HUES64 (cell line): ENCODE results near the gene CSKMT.

Experiments
- H3K27ac ChIP-seq: 2 replicates; pipeline ENCODE4 v1.7.0; 2013; ENCODE audit warnings: low read depth, low read length, inconsistent platforms
- H3K27me3 ChIP-seq: 2 replicates; pipeline ENCODE4 v1.6.1; 2013; ENCODE audit warnings: mild to moderate bottlenecking, low read length; ENCODE audit not compliant: insufficient read depth
- H3K36me3 ChIP-seq: 2 replicates; pipeline ENCODE4 v1.6.1; 2013; ENCODE audit warnings: mild to moderate bottlenecking, low read length; ENCODE audit not compliant: insufficient read depth
- H3K4me1 ChIP-seq: 2 replicates; pipeline ENCODE4 v1.6.1; 2013; ENCODE audit warnings: mild to moderate bottlenecking, low read length, moderate library complexity; ENCODE audit not compliant: insufficient read depth
- H3K4me3 ChIP-seq: 2 replicates; pipeline ENCODE4 v1.5.1; 2013; ENCODE audit warnings: mild to moderate bottlenecking, low read length, moderate library complexity
- H3K9ac ChIP-seq: 2 replicates; pipeline ENCODE4 v1.6.1; 2013; ENCODE audit warnings: mild to moderate bottlenecking, low read depth, low read length
- H3K9me3 ChIP-seq: 2 replicates; pipeline ENCODE4 v1.6.1; 2013; ENCODE audit warnings: low read depth, low read length; ENCODE audit not compliant: insufficient read depth
- WGBS: fragments of 150-250, 120-280 bp; methylation state at CpG from one replicate; pipeline ENCODE4 v1.1.7; 2013; ENCODE audit warnings: missing lambda C conversion rate; 5-methylcytosine and 5-hydroxymethylcytosine counted together

The CSKMT gene

GRCh38 chr11:62710001-62710345 lies 44.9 kb downstream of the CSKMT start:
- Histone ChIP-seq H3K4me3 (peak overlapping the region; percentile 82), H3K9ac (peak overlapping the region; percentile 95), H3K9me3 (no peaks in the 10 kb centered on the region), H3K36me3 (peaks cover 50% of the 10 kb centered on the region), H3K4me1 (peaks cover 21% of the 10 kb centered on the region), H3K27me3 (no peaks in the 10 kb centered on the region), H3K27ac (peak overlapping the region; percentile 99)
- 76% methylated on average over 7 of the region's 7 CpGs for WGBS

- H3K9me3 ChIP-seq: no peaks in the 10 kb centered on the region
Observed at GRCh38 chr11:62712276-62712812, 47.2 kb downstream of the CSKMT start.

GRCh38 chr11:62712861-62713260 lies 47.7 kb downstream of the CSKMT start:
- H3K9ac ChIP-seq: no peak overlapping the region
- H3K36me3 ChIP-seq: peaks cover 76% of the 10 kb centered on the region
- no peak overlapping the region for H3K4me3 ChIP-seq
- H3K27ac ChIP-seq: no peak overlapping the region
- peaks cover 13% of the 10 kb centered on the region for H3K4me1 ChIP-seq
- no peaks in the 10 kb centered on the region for H3K9me3 ChIP-seq
- H3K27me3 ChIP-seq: no peaks in the 10 kb centered on the region
- WGBS: 96% methylated on average over 3 of the region's 3 CpGs

More at GRCh38 chr11:62712276-62712812, 47.2 kb downstream of the CSKMT start:
- WGBS: 95% methylated on average over 6 of the region's 6 CpGs
- Histone ChIP-seq H3K9ac (no peak overlapping the region), H3K36me3 (peaks cover 71% of the 10 kb centered on the region), H3K27ac (no peak overlapping the region), H3K4me3 (no peak overlapping the region), H3K4me1 (peaks cover 17% of the 10 kb centered on the region), H3K27me3 (no peaks in the 10 kb centered on the region)

DNA sequence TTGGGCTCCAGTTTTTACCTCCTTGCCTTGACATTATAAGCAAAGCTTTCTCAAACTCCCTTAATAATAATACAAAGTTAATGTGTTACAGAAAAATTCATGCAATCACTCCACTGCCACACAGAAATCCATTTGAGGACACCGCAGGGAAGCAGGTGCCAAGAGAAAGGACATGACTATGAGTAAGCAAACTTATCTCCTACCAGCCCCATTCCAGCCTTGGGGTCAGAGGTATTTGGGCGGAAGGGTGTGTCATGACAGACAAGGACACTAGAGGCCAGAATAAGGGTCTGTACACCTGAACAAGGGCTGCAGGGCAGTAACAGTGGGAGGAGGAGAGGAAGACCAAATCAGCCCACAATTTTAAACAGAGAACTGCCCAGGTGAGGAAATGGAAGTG lies 48.2 kb downstream of the CSKMT start:
- Histone ChIP-seq H3K4me3 (no peak overlapping the region), H3K27me3 (no peaks in the 10 kb centered on the region), H3K9me3 (no peaks in the 10 kb centered on the region), H3K36me3 (peaks cover 81% of the 10 kb centered on the region), H3K9ac (no peak overlapping the region), H3K4me1 (peaks cover 9% of the 10 kb centered on the region), H3K27ac (peak overlapping the region; percentile 12; the same call in 1 of the 2 replicates)
- WGBS: 100% methylated on average over 1 of the region's 2 CpGs

GRCh38 chr11:62715150-62716130 lies 50.3 kb downstream of the CSKMT start:
- 95% methylated on average over 24 of the region's 24 CpGs for WGBS
- Histone ChIP-seq H3K4me1 (peaks cover under 1% of the 10 kb centered on the region; the same call in 1 of the 2 replicates), H3K4me3 (no peak overlapping the region), H3K36me3 (peaks cover 98% of the 10 kb centered on the region), H3K9me3 (no peaks in the 10 kb centered on the region), H3K9ac (no peak overlapping the region), H3K27ac (no peak overlapping the region), H3K27me3 (no peaks in the 10 kb centered on the region)

DNA sequence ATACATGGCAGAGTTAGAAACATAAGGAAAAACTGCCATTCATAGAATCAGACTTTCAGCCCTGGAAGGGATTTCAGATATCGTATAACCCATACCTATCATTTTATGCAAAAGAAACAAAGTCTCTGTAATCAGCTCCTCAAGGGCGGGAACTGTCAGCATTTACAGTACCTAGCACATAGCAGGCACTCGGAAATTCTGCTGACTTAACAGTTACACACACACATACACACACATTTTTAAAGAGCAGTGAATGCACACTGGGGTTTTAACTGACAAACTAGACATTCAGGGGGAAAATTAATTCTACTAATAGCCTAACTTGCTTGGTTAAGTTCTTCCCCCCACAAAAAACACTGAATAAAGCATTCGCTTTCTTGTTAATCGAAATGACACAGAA lies 51.1 kb downstream of the CSKMT start:
- no peak overlapping the region for H3K27ac ChIP-seq
- WGBS: 96% methylated on average over 5 of the region's 5 CpGs
- H3K4me1 ChIP-seq: no peaks in the 10 kb centered on the region
- H3K9ac ChIP-seq: no peak overlapping the region
- H3K4me3 ChIP-seq: no peak overlapping the region
- H3K27me3 ChIP-seq: no peaks in the 10 kb centered on the region
- peaks cover 98% of the 10 kb centered on the region for H3K36me3 ChIP-seq
- H3K9me3 ChIP-seq: no peaks in the 10 kb centered on the region

GRCh38 chr11:62716816-62717215 lies 51.7 kb downstream of the CSKMT start:
- H3K36me3 ChIP-seq: peaks cover 98% of the 10 kb centered on the region
- WGBS: 98% methylated on average over 10 of the region's 11 CpGs
- no peak overlapping the region for H3K9ac ChIP-seq

More at GRCh38 chr11:62716816-62717215, 51.7 kb downstream of the CSKMT start:
- no peak overlapping the region for H3K27ac ChIP-seq
- H3K9me3 ChIP-seq: no peaks in the 10 kb centered on the region
- H3K27me3 ChIP-seq: no peaks in the 10 kb centered on the region
- H3K4me3 ChIP-seq: no peak overlapping the region
- no peaks in the 10 kb centered on the region for H3K4me1 ChIP-seq
